Fibroblast of lung (primary cell): Measurements from ENCODE around the gene ST13. TPM values are rescaled to one million over a fixed set of nuclear protein-coding genes. Genes with fewer than 3 reads are reported as not detected.

Experiments used
- DNase-seq, 2 donors: peaks; one replicate each; pipeline versions ENCODE4 v3.0.0 to v3.0.0-alpha.2; 2010; ENCODE audit warnings: low read depth in 2 of 2
- H2AFZ ChIP-seq: 2 replicates; pipeline ENCODE4 v1.5.1; 2012; ENCODE audit warnings: low read length, control low read depth, inconsistent platforms
- H3K27ac ChIP-seq: 2 replicates; pipeline ENCODE4 v1.5.1; 2011; ENCODE audit warnings: low read length, control low read depth; ENCODE audit not compliant: insufficient read depth
- H3K27me3 ChIP-seq: 2 replicates; pipeline ENCODE4 v1.5.1; 2011; ENCODE audit warnings: mild to moderate bottlenecking, low read length; ENCODE audit not compliant: control insufficient read depth, insufficient read depth
- H3K36me3 ChIP-seq: 2 replicates; pipeline ENCODE4 v1.5.1; 2011; ENCODE audit warnings: low read length; ENCODE audit not compliant: control insufficient read depth, insufficient read depth
- H3K4me1 ChIP-seq: 2 replicates; pipeline ENCODE4 v1.5.1; 2011; ENCODE audit warnings: low read length; ENCODE audit not compliant: control insufficient read depth, insufficient read depth; ENCODE audit errors: extremely low read depth
- H3K4me2 ChIP-seq: 2 replicates; pipeline ENCODE4 v1.5.1; 2011; ENCODE audit warnings: low read length, control low read depth; ENCODE audit not compliant: insufficient read depth; ENCODE audit errors: extremely low read depth
- H3K4me3 ChIP-seq, 4 experiments: fragments of 200-600 bp in 1 of 4; sonication (generic) in 1 of 4; replicated peaks in 1 of 4; 2 replicates each; pipeline ENCODE4 v1.5.1; 2011 to 2016; ENCODE audit warnings: low read length in 4 of 4, low read depth in 3 of 4, mild to moderate bottlenecking in 3 of 4, control low read depth in 2 of 4, inconsistent platforms in 1 of 4, mixed read lengths in 1 of 4; ENCODE audit not compliant: insufficient read depth in 1 of 4; ENCODE audit errors: control extremely low read depth in 1 of 4
- H3K79me2 ChIP-seq: 2 replicates; pipeline ENCODE4 v1.5.1; 2012; ENCODE audit warnings: mild to moderate bottlenecking, low read length, inconsistent platforms; ENCODE audit not compliant: control insufficient read depth, insufficient read depth
- H3K9ac ChIP-seq: 2 replicates; pipeline ENCODE4 v1.5.1; 2011; ENCODE audit warnings: mild to moderate bottlenecking, low read length, control low read depth; ENCODE audit not compliant: insufficient read depth
- H3K9me3 ChIP-seq: 2 replicates; pipeline ENCODE4 v1.5.1; 2012; ENCODE audit warnings: low read depth, low read length; ENCODE audit not compliant: control insufficient read depth, insufficient read depth
- H4K20me1 ChIP-seq: 2 replicates; pipeline ENCODE4 v1.5.1; 2011; ENCODE audit warnings: low read length; ENCODE audit not compliant: control insufficient read depth, insufficient read depth; ENCODE audit errors: extremely low read depth
- CTCF ChIP-seq, 2 donors: IDR thresholded peaks in 1 of 2; conservative IDR thresholded peaks in 1 of 2; 1 replicate in 1 of 2; 2 replicates in 1 of 2; pipeline ENCODE4 v1.5.1; 2011 to 2012; ENCODE audit warnings: low read length in 2 of 2, control low read depth in 1 of 2, inconsistent platforms in 1 of 2, low read depth in 1 of 2, mild to moderate bottlenecking in 1 of 2
- EZH2 ChIP-seq: IDR thresholded peaks from 2 replicates; pipeline ENCODE4 v1.5.1; 2012; ENCODE audit warnings: low read length, control low read depth, mild to moderate bottlenecking; ENCODE audit errors: missing control alignments
- polyA plus RNA-seq, 2 donors: library from polyadenylated mRNA; depleted of rRNA in 1 of 2; stranded (reverse) in 1 of 2; unstranded in 1 of 2; fragments of >200 nt; gene quantifications; 2 replicates each; pipeline ENCODE4 v1.2.1, GENCODE V29; 2011 to 2012; ENCODE audit warnings: missing spikeins in 1 of 2
- total RNA-seq: library from RNA; depleted of rRNA; stranded (reverse); fragments of >200 nt; gene quantifications from 2 replicates; pipeline ENCODE4 v1.2.1, GENCODE V29; 2014

Gene ST13
- total and polyA plus RNA-seq, 2 donors (not counting 1 experiment from before 2014, with no cell fraction given), result 239 to 266 TPM

DNA sequence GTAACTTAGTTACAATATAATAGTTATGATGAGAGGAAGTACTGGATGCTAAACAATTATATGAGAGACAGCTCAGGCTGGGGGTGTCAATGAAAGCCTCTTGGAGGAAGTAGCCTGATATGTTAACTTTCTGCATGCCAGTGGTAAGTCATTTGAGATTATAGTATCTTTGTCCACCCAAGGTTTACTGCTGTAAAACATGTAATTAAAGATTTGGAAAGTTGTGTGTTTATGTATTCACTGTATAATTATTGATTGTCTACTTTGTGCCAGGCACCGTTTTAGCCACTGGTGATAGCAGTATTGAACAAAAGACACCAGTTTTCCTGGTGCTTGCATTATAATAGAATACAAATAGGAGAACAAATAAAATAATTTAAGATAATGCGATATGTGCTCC is 6.1 kb upstream of the ST13 start:
- no peak for TF ChIP-seq CTCF (conservative IDR thresholded peaks at IDR 0.05 in 1 of 2, IDR thresholded peaks at IDR 0.05 in 1 of 2; ENCODE audit: low read depth in 1 of 2, low read length in 2 of 2)
- no peak for TF ChIP-seq EZH2
- no peak overlapping the region for H3K4me3 ChIP-seq
- peaks cover 42% of the 10 kb centered on the region for H3K79me2 ChIP-seq
- no peaks in the 10 kb centered on the region for H4K20me1 ChIP-seq
- no peak overlapping the region for H3K9ac ChIP-seq
- DNase-seq, result no peak
- no peaks in the 10 kb centered on the region for H3K27me3 ChIP-seq
- no peak overlapping the region for H3K4me2 ChIP-seq
- H3K4me1 ChIP-seq, result peaks cover 5% of the 10 kb centered on the region
- H3K36me3 ChIP-seq, result no peaks in the 10 kb centered on the region
- H3K27ac ChIP-seq, result no peak overlapping the region
- no peaks in the 10 kb centered on the region for H3K9me3 ChIP-seq
- H2AFZ ChIP-seq, result no peak overlapping the region

GRCh38 chr22:40862013-40862412 is 5.6 kb upstream of the ST13 start, which contains the start of gene DNAJB7:
TSS of gene DNAJB7 (minus strand) at chr22:40862113. CDS start at chr22:40861994, 119 bp downstream.
- Histone ChIP-seq H3K27ac (no peak within 1 kb of the TSS), H3K9me3 (no peaks in the 10 kb centered on the region), H3K36me3 (no peaks in the 10 kb centered on the region), H3K4me3 (no peak within 1 kb of the TSS), H3K27me3 (no peaks in the 10 kb centered on the region), H2AFZ (no peak within 1 kb of the TSS), H4K20me1 (no peaks in the 10 kb centered on the region), H3K79me2 (peaks cover 47% of the 10 kb centered on the region), H3K9ac (no peak within 1 kb of the TSS), H3K4me2 (no peak within 1 kb of the TSS), H3K4me1 (peaks cover 5% of the 10 kb centered on the region)
- no peak for DNase-seq
- no peak for TF ChIP-seq EZH2
- TF ChIP-seq CTCF (conservative IDR thresholded peaks at IDR 0.05 in 1 of 2, IDR thresholded peaks at IDR 0.05 in 1 of 2; ENCODE audit: low read depth in 1 of 2, low read length in 2 of 2), result no peak

- Histone ChIP-seq H4K20me1 (no peaks in the 10 kb centered on the region), H3K27ac (peak overlapping the region; percentile 93), H3K79me2 (peaks cover 83% of the 10 kb centered on the region), H3K4me2 (peak overlapping the region; percentile 90), H3K4me3 (peak overlapping the region; percentile 59 to 99 (median 74)), H3K9ac (peak overlapping the region; percentile 89), H3K36me3 (no peaks in the 10 kb centered on the region), H3K27me3 (no peaks in the 10 kb centered on the region), H3K4me1 (peaks cover 3% of the 10 kb centered on the region), H3K9me3 (no peaks in the 10 kb centered on the region), H2AFZ (peak overlapping the region; percentile 71)
- TF ChIP-seq EZH2 (no peak), CTCF (conservative IDR thresholded peaks at IDR 0.05 in 1 of 2, IDR thresholded peaks at IDR 0.05 in 1 of 2; ENCODE audit: low read depth in 1 of 2, low read length in 2 of 2) (no peak)
- DNase-seq, result peak in 1 of 2 donors; percentile 2
These were observed 943 bp upstream of the ST13 start for GRCh38 chr22:40857309-40857855.
